WTC11 (cell line): ENCODE data around the gene BGN. TPM values are rescaled to one million over a fixed set of nuclear protein-coding genes. Genes with fewer than 3 reads are reported as not detected.

ENCODE experiments used
- ATAC-seq: fragments of 200-7000 bp; cut with Tn5 transposase; 2 replicates; pipeline ENCODE4 v1.10.0; 2021; ENCODE audit warnings: mild to moderate bottlenecking, moderate library complexity
- CTCF ChIA-PET: fragments of 300-600 bp; sonication (Branson Sonifier 250); formaldehyde crosslinking; loops from one replicate; lab custom pipeline; 2021; ENCODE audit warnings: antibody characterized with exemption; lab: Charles Lee
- POLR2A ChIA-PET: fragments of 350-600 bp; sonication (Branson Sonifier 250); formaldehyde crosslinking; loops from one replicate; lab custom pipeline; 2021; ENCODE audit warnings: antibody characterized with exemption; lab: Charles Lee
- DNase-seq: peaks from one replicate; pipeline ENCODE4 v3.0.0; 2021; ENCODE audit warnings: low spot score
- H3K27ac Mint-ChIP-seq: 2 replicates; pipeline ENCODE4 v1.8.0; 2021; ENCODE audit warnings: mixed read lengths
- H3K27me3 Mint-ChIP-seq: 2 replicates; pipeline ENCODE4 v1.8.0; 2021; ENCODE audit warnings: low read depth, mild to moderate bottlenecking, moderate library complexity, mixed read lengths
- H3K36me3 Mint-ChIP-seq: 2 replicates; pipeline ENCODE4 v1.8.0; 2021; ENCODE audit warnings: mixed read lengths
- H3K4me1 Mint-ChIP-seq: 2 replicates; pipeline ENCODE4 v1.8.0; 2022; ENCODE audit warnings: mixed read lengths
- H3K4me3 Mint-ChIP-seq: 2 replicates; pipeline ENCODE4 v1.8.0; 2021; ENCODE audit warnings: mild to moderate bottlenecking, moderate library complexity, mixed read lengths
- H3K9me3 Mint-ChIP-seq: 2 replicates; pipeline ENCODE4 v1.8.0; 2021; ENCODE audit warnings: mixed read lengths
- ELF4 ChIP-seq: sonication (generic); formaldehyde crosslinking; IDR thresholded peaks from 2 replicates; pipeline ENCODE4 v1.8.1; 2022; ENCODE audit warnings: low read depth, mild to moderate bottlenecking, moderate library complexity, missing genetic modification reagents
- ESRRA ChIP-seq: sonication (generic); formaldehyde crosslinking; IDR thresholded peaks from 2 replicates; pipeline ENCODE4 v1.8.1; 2022; ENCODE audit warnings: mild to moderate bottlenecking, missing genetic modification reagents, borderline replicate concordance
- GTF2I ChIP-seq: fragments of 250-450 bp; sonication (Bioruptor Pico); conservative IDR thresholded peaks from 2 replicates; pipeline ENCODE4 v1.4.0; 2021; ENCODE audit warnings: mild to moderate bottlenecking
- JAZF1 ChIP-seq: fragments of 250-450 bp; sonication (Bioruptor Pico); IDR thresholded peaks from 2 replicates; pipeline ENCODE4 v1.9.0; 2021; ENCODE audit warnings: moderate library complexity, mild to moderate bottlenecking, inconsistent platforms
- JUN ChIP-seq: sonication (generic); formaldehyde crosslinking; IDR thresholded peaks from 2 replicates; pipeline ENCODE4 v1.8.0; 2023; ENCODE audit warnings: mild to moderate bottlenecking, missing genetic modification reagents
- KAT7 ChIP-seq: sonication (generic); formaldehyde crosslinking; IDR thresholded peaks from 2 replicates; pipeline ENCODE4 v1.8.1; 2023; ENCODE audit warnings: missing genetic modification reagents, mild to moderate bottlenecking, borderline replicate concordance
- MXD4 ChIP-seq: fragments of 250-450 bp; sonication (Bioruptor Pico); IDR thresholded peaks from 2 replicates; pipeline ENCODE4 v1.8.0; 2021; ENCODE audit warnings: mild to moderate bottlenecking, moderate library complexity, borderline replicate concordance
- NFE2L1 ChIP-seq: sonication (generic); formaldehyde crosslinking; IDR thresholded peaks from 2 replicates; pipeline ENCODE4 v1.8.1; 2023; ENCODE audit warnings: missing genetic modification reagents
- NR1H2 ChIP-seq: sonication (generic); formaldehyde crosslinking; IDR thresholded peaks from 2 replicates; pipeline ENCODE4 v1.9.0; 2021; ENCODE audit warnings: mild to moderate bottlenecking, moderate library complexity, missing genetic modification reagents
- RELA ChIP-seq: sonication (generic); formaldehyde crosslinking; IDR thresholded peaks from 2 replicates; pipeline ENCODE4 v1.8.1; 2022; ENCODE audit warnings: missing genetic modification reagents, mild to moderate bottlenecking, borderline replicate concordance
- SMAD4 ChIP-seq: sonication (generic); formaldehyde crosslinking; IDR thresholded peaks from 2 replicates; pipeline ENCODE4 v1.8.0; 2022; ENCODE audit warnings: mild to moderate bottlenecking, missing genetic modification reagents
- TCF7 ChIP-seq: sonication (generic); formaldehyde crosslinking; IDR thresholded peaks from 2 replicates; pipeline ENCODE4 v1.8.0; 2022; ENCODE audit warnings: mild to moderate bottlenecking, low read depth, missing genetic modification reagents, moderate library complexity
- ZBTB21 ChIP-seq: sonication (generic); formaldehyde crosslinking; IDR thresholded peaks from 2 replicates; pipeline ENCODE4 v1.8.1; 2023; ENCODE audit warnings: mild to moderate bottlenecking, missing genetic modification reagents, borderline replicate concordance
- ZNF416 ChIP-seq: fragments of 250-450 bp; sonication (Bioruptor Pico); IDR thresholded peaks from 2 replicates; pipeline ENCODE4 v1.9.0; 2021; ENCODE audit warnings: mild to moderate bottlenecking, inconsistent platforms
- total RNA-seq: library from RNA; stranded (reverse); gene quantifications from 3 replicates; pipeline ENCODE4 v1.2.3, GENCODE V29; 2021
- TF ChIP-seq, protein P1 (sequence below): fragments of 200-600 bp; IDR thresholded peaks from 2 replicates; pipeline ENCODE4 v1.8.0; 2022; ENCODE audit warnings: antibody characterized with exemption
- TF ChIP-seq, protein P2 (sequence below): fragments of 250-450 bp; sonication (Bioruptor Pico); IDR thresholded peaks from 2 replicates; pipeline ENCODE4 v1.8.0; 2021; ENCODE audit warnings: mild to moderate bottlenecking
- TF ChIP-seq, protein P3 (sequence below): sonication (generic); formaldehyde crosslinking; IDR thresholded peaks from 2 replicates; pipeline ENCODE4 v1.8.1; 2023; ENCODE audit warnings: mild to moderate bottlenecking, missing genetic modification reagents, moderate library complexity
- TF ChIP-seq, protein P4 (sequence below): sonication (generic); formaldehyde crosslinking; IDR thresholded peaks from 2 replicates; pipeline ENCODE4 v1.8.0; 2023; ENCODE audit warnings: missing genetic modification reagents, mild to moderate bottlenecking, borderline replicate concordance
- TF ChIP-seq, protein P5 (sequence below): sonication (generic); formaldehyde crosslinking; IDR thresholded peaks from 2 replicates; pipeline ENCODE4 v1.8.0; 2022; ENCODE audit warnings: mild to moderate bottlenecking, missing genetic modification reagents

Gene BGN
- total RNA-seq, 1 experiment from 2014 or later: 1.8 TPM

DNA sequence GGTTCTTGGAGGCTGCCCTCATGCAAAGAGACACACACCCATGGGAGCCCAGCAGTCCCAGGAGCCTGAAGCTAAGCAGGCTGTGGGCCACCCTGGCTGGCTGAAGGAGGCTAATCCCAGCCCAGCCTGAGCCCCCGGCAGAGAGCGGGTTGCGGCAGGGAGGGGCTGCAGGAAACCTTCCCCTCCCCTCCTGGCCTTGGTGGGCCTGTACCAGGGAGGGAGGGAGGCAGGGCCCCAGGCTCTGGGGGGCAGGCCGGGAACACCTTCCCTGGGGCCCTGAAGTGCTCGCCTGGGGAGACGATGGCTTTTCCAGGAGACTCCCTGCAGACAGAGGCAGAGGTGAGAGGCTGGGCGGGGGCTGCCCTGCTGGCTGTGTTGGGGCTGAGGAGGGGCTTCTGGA, 3.7 kb downstream of the BGN start:
- ChIA-PET POLR2A (no interaction called here), CTCF (no interaction called here)
- peaks cover 6% of the 10 kb centered on the region; the same call in 1 of the 2 replicates for H3K9me3 Mint-ChIP-seq
- no peaks in the 10 kb centered on the region for H3K27me3 Mint-ChIP-seq
- DNase-seq (no peak), ATAC-seq (no peak)
- H3K36me3 Mint-ChIP-seq: no peaks in the 10 kb centered on the region
- TF ChIP-seq, protein P1, sequence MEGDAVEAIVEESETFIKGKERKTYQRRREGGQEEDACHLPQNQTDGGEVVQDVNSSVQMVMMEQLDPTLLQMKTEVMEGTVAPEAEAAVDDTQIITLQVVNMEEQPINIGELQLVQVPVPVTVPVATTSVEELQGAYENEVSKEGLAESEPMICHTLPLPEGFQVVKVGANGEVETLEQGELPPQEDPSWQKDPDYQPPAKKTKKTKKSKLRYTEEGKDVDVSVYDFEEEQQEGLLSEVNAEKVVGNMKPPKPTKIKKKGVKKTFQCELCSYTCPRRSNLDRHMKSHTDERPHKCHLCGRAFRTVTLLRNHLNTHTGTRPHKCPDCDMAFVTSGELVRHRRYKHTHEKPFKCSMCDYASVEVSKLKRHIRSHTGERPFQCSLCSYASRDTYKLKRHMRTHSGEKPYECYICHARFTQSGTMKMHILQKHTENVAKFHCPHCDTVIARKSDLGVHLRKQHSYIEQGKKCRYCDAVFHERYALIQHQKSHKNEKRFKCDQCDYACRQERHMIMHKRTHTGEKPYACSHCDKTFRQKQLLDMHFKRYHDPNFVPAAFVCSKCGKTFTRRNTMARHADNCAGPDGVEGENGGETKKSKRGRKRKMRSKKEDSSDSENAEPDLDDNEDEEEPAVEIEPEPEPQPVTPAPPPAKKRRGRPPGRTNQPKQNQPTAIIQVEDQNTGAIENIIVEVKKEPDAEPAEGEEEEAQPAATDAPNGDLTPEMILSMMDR: no peak
- TF ChIP-seq ZBTB21 (no peak), RELA (CRISPR knock-in tag) (no peak), SMAD4 (CRISPR knock-in tag) (no peak), NR1H2 (no peak), JUN (CRISPR knock-in tag) (no peak), ESRRA (CRISPR knock-in tag) (no peak), MXD4 (CRISPR knock-in tag) (no peak), GTF2I (CRISPR knock-in tag) (no peak), JAZF1 (CRISPR knock-in tag) (no peak), ZNF416 (no peak), NFE2L1 (CRISPR knock-in tag) (no peak), KAT7 (CRISPR knock-in tag) (no peak), ELF4 (CRISPR knock-in tag) (no peak), TCF7 (CRISPR knock-in tag) (no peak)
- TF ChIP-seq, protein P2, sequence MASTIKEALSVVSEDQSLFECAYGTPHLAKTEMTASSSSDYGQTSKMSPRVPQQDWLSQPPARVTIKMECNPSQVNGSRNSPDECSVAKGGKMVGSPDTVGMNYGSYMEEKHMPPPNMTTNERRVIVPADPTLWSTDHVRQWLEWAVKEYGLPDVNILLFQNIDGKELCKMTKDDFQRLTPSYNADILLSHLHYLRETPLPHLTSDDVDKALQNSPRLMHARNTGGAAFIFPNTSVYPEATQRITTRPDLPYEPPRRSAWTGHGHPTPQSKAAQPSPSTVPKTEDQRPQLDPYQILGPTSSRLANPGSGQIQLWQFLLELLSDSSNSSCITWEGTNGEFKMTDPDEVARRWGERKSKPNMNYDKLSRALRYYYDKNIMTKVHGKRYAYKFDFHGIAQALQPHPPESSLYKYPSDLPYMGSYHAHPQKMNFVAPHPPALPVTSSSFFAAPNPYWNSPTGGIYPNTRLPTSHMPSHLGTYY: no peak
- TF ChIP-seq, protein P3, sequence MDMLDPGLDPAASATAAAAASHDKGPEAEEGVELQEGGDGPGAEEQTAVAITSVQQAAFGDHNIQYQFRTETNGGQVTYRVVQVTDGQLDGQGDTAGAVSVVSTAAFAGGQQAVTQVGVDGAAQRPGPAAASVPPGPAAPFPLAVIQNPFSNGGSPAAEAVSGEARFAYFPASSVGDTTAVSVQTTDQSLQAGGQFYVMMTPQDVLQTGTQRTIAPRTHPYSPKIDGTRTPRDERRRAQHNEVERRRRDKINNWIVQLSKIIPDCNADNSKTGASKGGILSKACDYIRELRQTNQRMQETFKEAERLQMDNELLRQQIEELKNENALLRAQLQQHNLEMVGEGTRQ (CRISPR knock-in tag): no peak
- TF ChIP-seq, protein P4, sequence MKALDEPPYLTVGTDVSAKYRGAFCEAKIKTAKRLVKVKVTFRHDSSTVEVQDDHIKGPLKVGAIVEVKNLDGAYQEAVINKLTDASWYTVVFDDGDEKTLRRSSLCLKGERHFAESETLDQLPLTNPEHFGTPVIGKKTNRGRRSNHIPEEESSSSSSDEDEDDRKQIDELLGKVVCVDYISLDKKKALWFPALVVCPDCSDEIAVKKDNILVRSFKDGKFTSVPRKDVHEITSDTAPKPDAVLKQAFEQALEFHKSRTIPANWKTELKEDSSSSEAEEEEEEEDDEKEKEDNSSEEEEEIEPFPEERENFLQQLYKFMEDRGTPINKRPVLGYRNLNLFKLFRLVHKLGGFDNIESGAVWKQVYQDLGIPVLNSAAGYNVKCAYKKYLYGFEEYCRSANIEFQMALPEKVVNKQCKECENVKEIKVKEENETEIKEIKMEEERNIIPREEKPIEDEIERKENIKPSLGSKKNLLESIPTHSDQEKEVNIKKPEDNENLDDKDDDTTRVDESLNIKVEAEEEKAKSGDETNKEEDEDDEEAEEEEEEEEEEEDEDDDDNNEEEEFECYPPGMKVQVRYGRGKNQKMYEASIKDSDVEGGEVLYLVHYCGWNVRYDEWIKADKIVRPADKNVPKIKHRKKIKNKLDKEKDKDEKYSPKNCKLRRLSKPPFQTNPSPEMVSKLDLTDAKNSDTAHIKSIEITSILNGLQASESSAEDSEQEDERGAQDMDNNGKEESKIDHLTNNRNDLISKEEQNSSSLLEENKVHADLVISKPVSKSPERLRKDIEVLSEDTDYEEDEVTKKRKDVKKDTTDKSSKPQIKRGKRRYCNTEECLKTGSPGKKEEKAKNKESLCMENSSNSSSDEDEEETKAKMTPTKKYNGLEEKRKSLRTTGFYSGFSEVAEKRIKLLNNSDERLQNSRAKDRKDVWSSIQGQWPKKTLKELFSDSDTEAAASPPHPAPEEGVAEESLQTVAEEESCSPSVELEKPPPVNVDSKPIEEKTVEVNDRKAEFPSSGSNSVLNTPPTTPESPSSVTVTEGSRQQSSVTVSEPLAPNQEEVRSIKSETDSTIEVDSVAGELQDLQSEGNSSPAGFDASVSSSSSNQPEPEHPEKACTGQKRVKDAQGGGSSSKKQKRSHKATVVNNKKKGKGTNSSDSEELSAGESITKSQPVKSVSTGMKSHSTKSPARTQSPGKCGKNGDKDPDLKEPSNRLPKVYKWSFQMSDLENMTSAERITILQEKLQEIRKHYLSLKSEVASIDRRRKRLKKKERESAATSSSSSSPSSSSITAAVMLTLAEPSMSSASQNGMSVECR (CRISPR knock-in tag): no peak
- TF ChIP-seq, protein P5, sequence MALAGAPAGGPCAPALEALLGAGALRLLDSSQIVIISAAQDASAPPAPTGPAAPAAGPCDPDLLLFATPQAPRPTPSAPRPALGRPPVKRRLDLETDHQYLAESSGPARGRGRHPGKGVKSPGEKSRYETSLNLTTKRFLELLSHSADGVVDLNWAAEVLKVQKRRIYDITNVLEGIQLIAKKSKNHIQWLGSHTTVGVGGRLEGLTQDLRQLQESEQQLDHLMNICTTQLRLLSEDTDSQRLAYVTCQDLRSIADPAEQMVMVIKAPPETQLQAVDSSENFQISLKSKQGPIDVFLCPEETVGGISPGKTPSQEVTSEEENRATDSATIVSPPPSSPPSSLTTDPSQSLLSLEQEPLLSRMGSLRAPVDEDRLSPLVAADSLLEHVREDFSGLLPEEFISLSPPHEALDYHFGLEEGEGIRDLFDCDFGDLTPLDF: no peak
- H3K4me3 Mint-ChIP-seq: no peak overlapping the region
- H3K4me1 Mint-ChIP-seq: 0 out of 2 replicates have a peak, but pooled peaks cover 3% of the 10 kb centered on the region
- no peak overlapping the region for H3K27ac Mint-ChIP-seq
